H1 (cell line): ENCODE measurements around the gene RASGRF1. TPM values are rescaled to one million over a fixed set of nuclear protein-coding genes. Genes with fewer than 3 reads are reported as not detected.
A peak's percentile ranks its signal among the peaks of the same experiment; 100 is the strongest.

Source experiments
- CTCF ChIA-PET: fragments of 300-600 bp; sonication (Branson Sonifier 250); formaldehyde crosslinking; loops from one replicate; lab custom pipeline; 2021; ENCODE audit not compliant: partially characterized antibody; lab: Charles Lee
- POLR2A ChIA-PET: fragments of 300-600 bp; sonication (Branson Sonifier 250); formaldehyde crosslinking; loops from one replicate; lab custom pipeline; 2021; ENCODE audit warnings: inconsistent platforms; ENCODE audit not compliant: partially characterized antibody; lab: Charles Lee
- DNase-seq, 2 experiments: peaks; one replicate each; pipeline versions ENCODE4 v3.0.0 to v3.0.0-alpha.2; 2010 to 2022; ENCODE audit warnings: low spot score in 2 of 2, low read depth in 1 of 2, mixed read lengths in 1 of 2
- FAIRE-seq: peaks from 2 replicates; lab custom pipeline; 2011; peaks lifted over from hg19 to GRCh38; lab: Jason Lieb, UNC
- H2AFZ ChIP-seq: 2 replicates; pipeline ENCODE4 v1.8.1; 2012; ENCODE audit warnings: low read length, inconsistent platforms
- H2AK5ac ChIP-seq: 2 replicates; pipeline ENCODE4 v1.6.1; 2013; ENCODE audit warnings: low read depth, low read length
- H2BK120ac ChIP-seq: replicated peaks from 2 replicates; pipeline ENCODE3; 2013; ENCODE audit warnings: low read depth, low read length, inconsistent platforms
- H2BK12ac ChIP-seq: 2 replicates; pipeline ENCODE4 v1.6.1; 2013; ENCODE audit warnings: low read depth, low read length
- H2BK15ac ChIP-seq: 2 replicates; pipeline ENCODE4 v1.6.1; 2013; ENCODE audit warnings: low read length
- H2BK20ac ChIP-seq: 2 replicates; pipeline ENCODE4 v1.6.1; 2013; ENCODE audit warnings: low read length
- H2BK5ac ChIP-seq: 2 replicates; pipeline ENCODE4 v1.6.1; 2013; ENCODE audit warnings: low read depth, low read length
- H3K14ac ChIP-seq: 2 replicates; pipeline ENCODE4 v1.6.1; 2013; ENCODE audit warnings: inconsistent platforms; ENCODE audit not compliant: insufficient read length
- H3K18ac ChIP-seq: 2 replicates; pipeline ENCODE4 v1.6.1; 2013; ENCODE audit warnings: low read length; ENCODE audit errors: extremely low read depth
- H3K23ac ChIP-seq: 2 replicates; pipeline ENCODE4 v1.6.1; 2013; ENCODE audit warnings: inconsistent platforms; ENCODE audit not compliant: insufficient read length
- H3K23me2 ChIP-seq: 2 replicates; pipeline ENCODE4 v1.6.1; 2013; ENCODE audit warnings: low read depth, low read length
- H3K27ac ChIP-seq: 2 replicates; pipeline ENCODE4 v1.6.1; 2011; ENCODE audit warnings: low read depth, low read length, inconsistent platforms
- H3K27me3 ChIP-seq, 4 experiments: replicated peaks in 1 of 4; 1 replicate in 1 of 4; 2 replicates in 3 of 4; pipeline versions ENCODE4 v1.6.1 to v1.8.1; 2011 to 2013; ENCODE audit warnings: low read length in 3 of 4, mild to moderate bottlenecking in 3 of 4, inconsistent platforms in 2 of 4, mixed read lengths in 2 of 4, moderate library complexity in 1 of 4; ENCODE audit not compliant: control insufficient read depth in 3 of 4, insufficient read depth in 3 of 4; ENCODE audit errors: extremely low read depth in 1 of 4
- H3K36me3 ChIP-seq, 4 experiments: 2 replicates each; pipeline versions ENCODE4 v1.6.1 to v1.8.1; 2011 to 2013; ENCODE audit warnings: mild to moderate bottlenecking in 4 of 4, low read length in 3 of 4, moderate library complexity in 2 of 4, control low read depth in 1 of 4, inconsistent platforms in 1 of 4; ENCODE audit not compliant: insufficient read depth in 4 of 4, control insufficient read depth in 2 of 4
- H3K4ac ChIP-seq: replicated peaks from 2 replicates; pipeline ENCODE3; 2013; ENCODE audit warnings: low read length, low read depth, mixed read lengths, inconsistent platforms; ENCODE audit not compliant: insufficient read length
- H3K4me1 ChIP-seq, 4 experiments: replicated peaks in 1 of 4; 1 replicate in 1 of 4; 2 replicates in 3 of 4; pipeline versions ENCODE4 v1.6.1 to v1.8.1; 2011 to 2013; ENCODE audit warnings: low read length in 3 of 4, inconsistent platforms in 2 of 4, mixed read lengths in 1 of 4; ENCODE audit not compliant: insufficient read depth in 4 of 4, control insufficient read depth in 3 of 4
- H3K4me2 ChIP-seq, 2 experiments: 2 replicates each; pipeline versions ENCODE4 v1.6.1 to v1.8.1; 2011 to 2013; ENCODE audit warnings: low read depth in 2 of 2, low read length in 2 of 2, control low read depth in 1 of 2, inconsistent platforms in 1 of 2, mild to moderate bottlenecking in 1 of 2; ENCODE audit not compliant: insufficient read depth in 1 of 2
- H3K4me3 ChIP-seq, 4 experiments: fragments of 200-600, 300-600 bp in 1 of 4; sonication (generic), shearing (Covaris generic), sonication (Bioruptor Twin) in 1 of 4; 2 replicates each; pipeline versions ENCODE4 v1.5.1 to v1.8.1; 2011 to 2016; ENCODE audit warnings: low read length in 4 of 4, low read depth in 3 of 4, control low read depth in 2 of 4, inconsistent platforms in 2 of 4, mild to moderate bottlenecking in 2 of 4, mixed read lengths in 1 of 4, moderate library complexity in 1 of 4; ENCODE audit not compliant: insufficient read depth in 2 of 4; ENCODE audit errors: extremely low read depth in 1 of 4
- H3K56ac ChIP-seq: replicated peaks from 2 replicates; pipeline ENCODE3; 2013; ENCODE audit warnings: low read depth, mild to moderate bottlenecking, mixed read lengths, low read length, inconsistent platforms; ENCODE audit not compliant: insufficient read length
- H3K79me1 ChIP-seq: 2 replicates; pipeline ENCODE4 v1.6.1; 2013; ENCODE audit warnings: low read depth, low read length, control low read depth
- H3K79me2 ChIP-seq, 2 experiments: 2 replicates each; pipeline versions ENCODE4 v1.6.1 to v1.8.1; 2012 to 2013; ENCODE audit warnings: low read length in 2 of 2, mild to moderate bottlenecking in 2 of 2, inconsistent platforms in 1 of 2; ENCODE audit not compliant: insufficient read depth in 2 of 2, control insufficient read depth in 1 of 2
- H3K9ac ChIP-seq, 4 experiments: replicated peaks in 1 of 4; 1 replicate in 1 of 4; 2 replicates in 3 of 4; pipeline versions ENCODE4 v1.6.1 to v1.8.1; 2011 to 2013; ENCODE audit warnings: low read depth in 3 of 4, low read length in 3 of 4, control low read depth in 2 of 4, mild to moderate bottlenecking in 2 of 4, moderate library complexity in 2 of 4, inconsistent platforms in 1 of 4; ENCODE audit errors: extremely low read depth in 1 of 4
- H3K9me3 ChIP-seq, 2 experiments: 2 replicates each; pipeline versions ENCODE4 v1.6.1 to v1.8.1; 2012 to 2013; ENCODE audit warnings: mild to moderate bottlenecking in 2 of 2, moderate library complexity in 2 of 2, control low read depth in 1 of 2, inconsistent platforms in 1 of 2, low read depth in 1 of 2, low read length in 1 of 2, mixed read lengths in 1 of 2; ENCODE audit not compliant: insufficient read depth in 2 of 2
- H4K20me1 ChIP-seq, 2 experiments: replicated peaks in 1 of 2; 2 replicates each; pipeline versions ENCODE3 to v1.8.1; 2011 to 2013; ENCODE audit warnings: inconsistent platforms in 2 of 2, low read length in 2 of 2, mild to moderate bottlenecking in 1 of 2; ENCODE audit not compliant: insufficient read depth in 2 of 2, control insufficient read depth in 1 of 2
- H4K5ac ChIP-seq: 2 replicates; pipeline ENCODE4 v1.6.1; 2013; ENCODE audit warnings: low read length, low read depth, mixed read lengths, inconsistent platforms; ENCODE audit not compliant: insufficient read length
- H4K8ac ChIP-seq: 2 replicates; pipeline ENCODE4 v1.8.0; 2013; ENCODE audit warnings: mild to moderate bottlenecking, moderate library complexity, low read length, inconsistent platforms; ENCODE audit not compliant: insufficient read depth; ENCODE audit errors: extremely low read depth
- H4K91ac ChIP-seq: replicated peaks from 2 replicates; pipeline ENCODE3; 2013; ENCODE audit warnings: low read length, mixed read lengths, inconsistent platforms; ENCODE audit not compliant: insufficient read length
- CBX5 ChIP-seq: fragments of 300-800, 300-1000 bp; sonication (generic); IDR thresholded peaks from 2 replicates; pipeline ENCODE4 v1.7.1; 2016; ENCODE audit warnings: antibody characterized with exemption, low read length, low read depth
- CTCF ChIP-seq, 3 experiments: IDR thresholded peaks; 1 replicate in 2 of 3; 2 replicates in 1 of 3; pipeline versions ENCODE4 v1.5.1 to v1.6.1; 2011; ENCODE audit warnings: low read length in 3 of 3, mild to moderate bottlenecking in 3 of 3, inconsistent platforms in 2 of 3, low read depth in 1 of 3, moderate library complexity in 1 of 3; ENCODE audit not compliant: insufficient read depth in 1 of 3; ENCODE audit errors: control extremely low read depth in 1 of 3
- SP1 ChIP-seq: IDR thresholded peaks from 2 replicates; pipeline ENCODE4 v1.6.1; 2011; ENCODE audit warnings: low read depth, low read length
- WGBS, 2 experiments: shearing (Covaris generic) in 1 of 2; methylation state at CpG; one replicate each; pipeline versions ENCODE4 v1.1.6 to v1.1.7; 2013 to 2015; ENCODE audit warnings: low lambda C conversion rate in 2 of 2, mixed read lengths in 2 of 2, inconsistent platforms in 1 of 2, low coverage in 1 of 2, missing lambda C conversion rate in 1 of 2; ENCODE audit not compliant: insufficient replicate concordance in 2 of 2, insufficient coverage in 1 of 2, insufficient read length in 1 of 2; ENCODE audit errors: extremely low coverage in 1 of 2, missing lambda C conversion rate in 1 of 2; 5-methylcytosine and 5-hydroxymethylcytosine counted together
- polyA plus RNA-seq, 7 experiments: library from polyadenylated mRNA; depleted of rRNA in 3 of 7; stranded (reverse) in 5 of 7; unstranded in 2 of 7; fragments of >200 nt in 5 of 7; fragments of 200-250 nt in 2 of 7; gene quantifications; 1 replicate in 5 of 7; 2 replicates in 1 of 7; 4 replicates in 1 of 7; pipeline versions ENCODE4 v1.2.1 to v1.2.3, GENCODE V29; 2011 to 2013; ENCODE audit warnings: missing spikeins in 2 of 7, mixed read lengths in 2 of 7
- total RNA-seq: library from RNA; stranded (reverse); fragmentation: NEBNext Ultra II Directional; extraction: Animal tissue kit (Norgen Biotek cat#: 25700); gene quantifications from 2 replicates; pipeline ENCODE4 v1.2.1, GENCODE V29; 2021

RASGRF1 gene
- total and polyA plus RNA-seq, 2 of the 8 experiments (the other 6 are each of a cell fraction or from before 2014, with no cell fraction given) = 0.42 to 0.67 TPM

GRCh38 chr15:79088426-79089205 is 2.0 kb downstream of the RASGRF1 start:
- Histone ChIP-seq H3K27me3 (peaks cover 54 to 95% (median 83%) of the 10 kb centered on the region in 4 experiments), H2BK120ac (no peak overlapping the region), H3K56ac (no peak overlapping the region), H3K79me1 (no peaks in the 10 kb centered on the region), H2BK15ac (no peak overlapping the region), H2BK5ac (no peak overlapping the region), H2BK20ac (no peak overlapping the region), H3K9ac (no peak overlapping the region), H2AK5ac (no peak overlapping the region), H4K91ac (no peak overlapping the region), H3K23ac (no peak overlapping the region), H4K8ac (no peak overlapping the region), H3K18ac (no peak overlapping the region; the same call in 1 of the 2 replicates), H3K79me2 (no peaks in the 10 kb centered on the region), H4K5ac (no peak overlapping the region), H3K27ac (no peak overlapping the region), H3K4ac (no peak overlapping the region), H2AFZ (no peak overlapping the region), H3K23me2 (peaks cover 29% of the 10 kb centered on the region), H3K36me3 (no peaks in the 10 kb centered on the region), H2BK12ac (no peak overlapping the region), H3K14ac (no peak overlapping the region), H3K9me3 (no peaks in the 10 kb centered on the region), H3K4me1 (peaks cover 0 to 19% (median 11%) of the 10 kb centered on the region in 4 experiments; a peak in 6 of 7 replicates), H3K4me2 (peak overlapping the region; percentile 89 to 96; a peak in 3 of 4 replicates), H4K20me1 (peaks cover 1 to 13% of the 10 kb centered on the region in 2 experiments), H3K4me3 (peak overlapping the region in 1 of 4 experiments; percentile 65; a peak in 2 of 8 replicates)
- WGBS, 2 experiments = 78% methylated on average over 7 of the region's 7 CpGs; no CpG with 5 or more reads in 1 of the 2 experiments
- no peak for DNase-seq
- no peak for FAIRE-seq
- CTCF ChIA-PET = interaction anchor here (0.6 to 4.0 kb wide), 13 partner anchors 8 to 96 kb away, joined by 3 to 26 read pairs (median 3); no protein-coding TSS in a partner anchor
- POLR2A ChIA-PET = no interaction called here
- TF ChIP-seq CTCF (IDR thresholded peaks at IDR 0.05; ENCODE audit: control extremely low read depth in 1 of 3, insufficient read depth in 1 of 3, low read depth in 1 of 3, low read length in 3 of 3) (no peak), CBX5 (no peak), SP1 (no peak)
